ENCODE measurements around the gene SLC35F1.

- no peak for TF ChIP-seq CTCF (IDR thresholded peaks at IDR 0.05)
- no peak for TF ChIP-seq EZH2 (IDR thresholded peaks at IDR 0.05)
- TF ChIP-seq EZH2phosphoT487 (IDR thresholded peaks at IDR 0.05), result no peak
These were observed 196.5 kb downstream of the SLC35F1 start for GRCh38 chr6:118103381-118104146.
